IPS-18c (cell line): ENCODE results near the gene STAT1.
"Not testable (repeated sequence)": the region's sequence is repeated elsewhere in the genome, so short reads cannot be mapped to it uniquely, and the experiment has no call there.

ENCODE experiments used
- H3K4me3 ChIP-seq: 2 replicates; pipeline ENCODE4 v1.7.0; 2013; ENCODE audit warnings: low read depth, mild to moderate bottlenecking, low read length, moderate library complexity; ENCODE audit not compliant: insufficient read depth
- H3K9me3 ChIP-seq: one replicate; pipeline ENCODE4 v1.6.1; 2013; ENCODE audit warnings: mild to moderate bottlenecking, low read length, moderate library complexity; ENCODE audit not compliant: control insufficient read depth, insufficient read depth

STAT1 gene

DNA sequence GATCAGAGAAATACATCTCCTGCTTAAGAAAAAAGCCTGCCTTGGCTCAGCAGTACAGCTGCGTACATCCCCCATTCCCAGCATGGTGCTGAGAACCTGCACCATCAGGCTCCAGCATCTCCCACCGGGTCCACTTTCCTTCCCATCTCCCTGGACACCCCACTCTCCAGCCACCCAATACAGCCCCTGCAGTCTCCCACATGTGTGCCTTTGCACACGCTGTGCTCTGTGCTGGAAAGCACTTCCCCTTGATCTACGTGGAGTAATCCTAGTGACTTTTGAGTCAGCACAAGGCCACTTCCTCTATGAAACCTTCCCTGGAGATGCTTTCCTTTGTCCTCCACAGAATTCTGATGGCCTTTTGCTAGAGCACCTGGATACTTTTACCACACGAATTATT lies 17.0 kb downstream of the STAT1 start:
- no peaks in the 10 kb centered on the region for H3K9me3 ChIP-seq
- no peak overlapping the region for H3K4me3 ChIP-seq

DNA sequence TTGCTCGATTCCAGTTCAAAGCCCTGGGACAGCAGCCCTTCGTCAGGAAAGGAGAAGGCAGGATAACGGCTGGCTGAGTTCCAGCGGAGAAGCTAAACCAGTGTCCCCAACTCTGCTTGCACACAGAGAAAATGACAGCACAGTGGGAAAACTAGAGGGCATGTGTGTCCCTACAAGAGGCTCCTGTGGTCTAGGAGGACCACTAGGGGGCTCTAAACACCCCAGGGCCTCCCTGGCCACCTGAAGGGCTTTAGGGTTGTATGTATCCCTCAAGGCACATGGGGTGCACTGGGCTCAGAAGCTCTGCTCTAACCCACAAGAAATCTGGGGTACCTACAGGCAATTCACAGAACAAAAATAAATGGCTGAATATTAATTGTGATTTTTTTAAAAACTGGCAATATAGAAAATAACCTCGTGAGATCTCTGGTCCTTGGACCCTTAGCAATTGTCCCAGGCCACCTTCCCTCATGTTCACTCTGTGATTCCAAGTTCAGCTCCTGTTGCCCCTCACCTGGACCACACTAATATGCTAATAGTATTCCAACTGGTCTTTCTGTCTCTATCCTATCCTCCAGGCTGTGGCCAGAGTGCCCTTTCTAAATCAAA lies 17.5 kb downstream of the STAT1 start:
- H3K4me3 ChIP-seq: no peak overlapping the region
- H3K9me3 ChIP-seq: no peaks in the 10 kb centered on the region

DNA sequence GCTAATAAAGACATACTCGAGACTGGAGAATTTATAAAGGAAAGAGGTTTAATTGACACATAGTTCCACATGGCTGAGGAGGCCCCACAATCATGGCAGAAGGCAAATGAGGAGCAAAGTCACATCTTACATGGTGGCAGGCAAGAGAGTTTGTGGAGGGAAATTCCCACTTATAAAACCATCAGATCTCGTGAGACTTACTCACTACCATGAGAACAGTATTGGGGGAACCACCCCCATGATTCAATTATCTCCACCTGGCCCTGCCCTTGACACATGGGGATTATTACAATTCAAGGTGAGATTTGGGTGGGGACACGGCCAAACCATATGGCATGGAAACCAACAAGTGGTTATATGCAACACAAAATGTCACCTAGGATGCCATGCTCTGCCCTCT lies 18.7 kb downstream of the STAT1 start:
- not testable (repeated sequence) for H3K9me3 ChIP-seq, H3K4me3 ChIP-seq

DNA sequence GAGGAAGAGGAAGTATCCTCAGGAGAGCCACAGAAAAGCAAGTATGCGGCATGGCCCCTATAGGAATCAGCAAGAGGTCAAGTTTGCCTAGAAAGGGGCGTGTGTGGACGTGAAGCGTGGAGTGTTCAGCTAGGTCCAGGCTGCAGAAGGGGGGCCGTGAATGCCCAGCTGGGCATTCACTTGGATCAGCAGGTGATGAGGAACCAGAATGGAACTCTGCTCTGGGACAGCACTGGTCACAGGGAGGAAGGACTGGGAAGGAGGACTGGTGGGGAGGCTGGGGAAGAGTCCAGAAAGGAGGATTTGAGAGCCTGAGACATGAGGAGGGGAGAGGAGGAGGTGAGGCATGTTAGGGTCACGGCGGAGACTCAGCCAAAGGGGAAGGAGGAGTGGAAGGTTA lies 19.8 kb downstream of the STAT1 start:
- no peak overlapping the region for H3K4me3 ChIP-seq
- no peaks in the 10 kb centered on the region for H3K9me3 ChIP-seq

DNA sequence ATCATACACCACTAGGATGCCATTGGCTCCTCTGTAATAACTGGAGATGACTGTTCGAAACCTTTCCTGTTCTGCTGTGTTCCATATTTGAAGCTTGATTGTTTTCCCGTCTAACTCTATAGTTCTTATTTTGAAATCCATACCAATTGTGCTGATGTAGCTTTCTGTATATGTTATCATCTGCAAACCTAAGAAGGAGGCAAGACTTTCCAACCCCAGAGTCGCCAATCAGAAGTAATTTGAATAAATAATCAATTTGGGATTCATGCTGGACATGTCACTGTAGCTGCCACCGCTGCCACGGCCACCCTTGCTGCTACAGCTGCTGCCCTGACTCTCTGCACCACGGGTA lies 20.7 kb downstream of the STAT1 start:
- Histone ChIP-seq H3K9me3 (no peaks in the 10 kb centered on the region), H3K4me3 (no peak overlapping the region)

DNA sequence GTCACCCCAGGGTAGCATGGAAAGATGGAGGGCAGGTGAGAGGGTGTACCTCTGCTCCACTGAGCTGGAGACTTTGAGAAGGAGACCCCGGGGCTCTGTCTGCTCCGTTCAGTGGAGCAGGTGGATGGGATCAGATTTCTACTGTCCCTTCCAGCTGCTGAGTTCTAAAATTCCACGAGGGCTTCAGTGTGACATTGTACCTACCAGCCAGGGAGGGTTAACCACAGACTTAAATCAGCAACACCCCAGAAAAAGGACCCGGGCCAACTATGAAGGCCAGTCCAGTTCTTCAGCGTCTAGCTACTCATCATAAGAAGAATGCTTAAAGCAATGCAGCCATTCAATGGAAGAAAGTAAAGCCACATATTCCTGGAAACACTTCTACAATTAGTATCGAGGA lies 23.8 kb downstream of the STAT1 start:
- Histone ChIP-seq H3K9me3 (no peaks in the 10 kb centered on the region), H3K4me3 (no peak overlapping the region)

DNA sequence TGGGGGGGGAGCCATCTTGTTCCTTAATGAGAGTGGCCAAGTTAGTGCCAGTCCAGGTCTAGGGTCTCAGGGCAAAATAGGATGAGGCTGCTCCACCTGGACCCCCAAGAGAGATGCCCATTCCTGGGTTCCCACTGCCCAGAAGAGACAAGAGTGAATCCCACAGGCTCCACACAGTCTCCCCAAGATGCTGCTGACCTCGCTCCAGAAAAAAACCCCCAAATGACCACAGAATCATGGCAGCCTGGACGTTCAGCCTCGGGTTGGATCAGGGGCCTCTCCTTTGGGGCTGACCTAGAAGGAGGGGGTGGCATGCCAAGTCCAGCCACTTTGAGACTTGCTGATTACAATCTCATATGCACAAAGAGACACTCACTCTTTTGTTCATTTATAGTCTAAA lies 25.1 kb downstream of the STAT1 start:
- H3K9me3 ChIP-seq: no peaks in the 10 kb centered on the region
- H3K4me3 ChIP-seq: no peak overlapping the region

DNA sequence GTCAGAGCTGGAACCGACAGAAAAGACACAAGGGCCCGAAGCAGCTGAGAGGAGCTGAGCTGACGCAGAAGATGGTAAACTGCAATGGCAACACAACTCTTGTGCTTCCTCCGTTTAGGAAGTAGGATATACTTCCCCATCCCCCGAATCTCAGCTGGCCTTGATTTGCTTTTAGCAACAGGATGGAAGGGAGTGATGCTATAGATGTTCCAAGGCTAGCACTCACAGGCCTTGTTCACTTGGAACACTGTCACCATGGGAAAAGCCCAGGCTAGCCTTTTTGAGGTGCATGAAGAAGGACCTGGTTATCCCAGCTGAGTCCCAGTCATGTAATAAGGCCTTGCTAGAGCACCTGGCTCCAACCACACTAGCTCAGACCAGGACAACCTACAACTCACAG lies 26.0 kb downstream of the STAT1 start:
- Histone ChIP-seq H3K4me3 (no peak overlapping the region), H3K9me3 (no peaks in the 10 kb centered on the region)

DNA sequence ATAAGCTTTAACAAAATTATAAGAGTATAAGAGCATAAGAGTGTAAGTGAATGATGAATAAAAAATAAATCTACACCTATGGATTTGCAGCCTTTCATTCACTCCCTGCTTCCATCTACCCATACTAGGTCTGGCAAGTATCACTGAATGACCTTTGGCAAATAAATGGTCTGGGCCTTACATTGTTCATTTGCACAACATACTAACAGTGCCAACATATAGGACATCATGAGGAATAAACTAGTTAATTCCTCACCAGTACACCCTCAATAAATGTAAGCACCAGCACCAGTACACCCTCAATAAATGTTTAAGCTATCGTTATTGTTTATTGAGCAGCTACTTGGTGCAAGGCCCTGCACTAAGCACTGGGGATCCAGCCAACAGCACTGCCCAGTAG lies 26.9 kb downstream of the STAT1 start:
- H3K9me3 ChIP-seq: no peaks in the 10 kb centered on the region
- H3K4me3 ChIP-seq: no peak overlapping the region

DNA sequence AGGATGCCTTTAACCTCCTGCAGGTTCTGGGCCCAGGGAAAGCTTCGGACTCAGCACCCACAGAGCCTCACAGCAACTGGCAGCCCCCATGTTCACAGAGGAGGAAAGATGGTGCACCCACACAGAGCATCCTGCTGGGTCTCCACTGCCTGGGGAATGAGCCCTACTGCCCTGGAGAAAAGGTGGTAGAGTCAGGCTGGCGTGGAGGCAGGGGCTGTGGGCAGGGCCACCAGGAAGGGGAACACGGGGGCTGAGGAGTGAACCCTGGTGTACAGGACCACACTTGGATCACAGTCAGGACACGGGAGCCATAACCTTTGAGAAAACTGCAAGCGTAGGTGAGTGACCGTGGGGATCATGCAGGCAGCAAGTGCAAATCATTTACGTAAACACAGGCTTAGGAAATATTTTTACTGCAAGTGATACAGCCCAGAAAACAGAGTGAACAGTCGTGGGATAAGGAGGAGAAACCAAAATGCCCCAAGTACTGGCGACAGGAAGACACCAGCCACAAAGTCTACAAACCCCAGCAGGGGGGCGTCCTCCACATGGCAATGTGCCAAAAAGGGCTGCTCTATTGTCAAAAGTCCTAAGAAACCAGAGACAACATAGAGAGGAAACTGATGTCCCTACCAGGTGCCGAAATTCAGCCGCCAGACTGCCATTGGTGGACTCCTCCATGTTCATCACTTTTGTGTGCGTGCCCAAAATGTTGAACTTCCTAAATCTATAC lies 27.6 kb downstream of the STAT1 start:
- no peak overlapping the region for H3K4me3 ChIP-seq

DNA sequence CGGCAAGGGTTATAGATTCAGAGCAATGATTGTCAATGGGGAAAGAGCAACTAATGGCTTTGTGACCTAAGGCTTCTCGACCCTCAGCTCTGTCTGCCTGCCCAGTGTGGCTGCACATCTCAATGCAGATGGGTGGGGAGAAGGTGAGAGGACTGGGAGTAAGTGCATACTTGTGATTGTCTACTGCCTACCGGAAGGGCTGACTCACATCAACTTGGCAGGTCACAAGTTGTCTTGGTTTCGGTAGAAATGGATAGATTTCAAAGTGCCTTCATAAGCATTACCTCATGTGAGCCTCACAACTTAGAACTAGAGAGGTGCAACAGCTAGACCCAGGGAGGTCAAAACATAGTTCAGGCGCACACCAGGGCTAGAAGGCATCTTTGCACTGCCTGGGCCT lies 29.4 kb downstream of the STAT1 start:
- no peak overlapping the region for H3K4me3 ChIP-seq
- H3K9me3 ChIP-seq: no peaks in the 10 kb centered on the region

More for the DNA sequence above, 27.6 kb downstream of the STAT1 start:
- H3K9me3 ChIP-seq: no peaks in the 10 kb centered on the region

DNA sequence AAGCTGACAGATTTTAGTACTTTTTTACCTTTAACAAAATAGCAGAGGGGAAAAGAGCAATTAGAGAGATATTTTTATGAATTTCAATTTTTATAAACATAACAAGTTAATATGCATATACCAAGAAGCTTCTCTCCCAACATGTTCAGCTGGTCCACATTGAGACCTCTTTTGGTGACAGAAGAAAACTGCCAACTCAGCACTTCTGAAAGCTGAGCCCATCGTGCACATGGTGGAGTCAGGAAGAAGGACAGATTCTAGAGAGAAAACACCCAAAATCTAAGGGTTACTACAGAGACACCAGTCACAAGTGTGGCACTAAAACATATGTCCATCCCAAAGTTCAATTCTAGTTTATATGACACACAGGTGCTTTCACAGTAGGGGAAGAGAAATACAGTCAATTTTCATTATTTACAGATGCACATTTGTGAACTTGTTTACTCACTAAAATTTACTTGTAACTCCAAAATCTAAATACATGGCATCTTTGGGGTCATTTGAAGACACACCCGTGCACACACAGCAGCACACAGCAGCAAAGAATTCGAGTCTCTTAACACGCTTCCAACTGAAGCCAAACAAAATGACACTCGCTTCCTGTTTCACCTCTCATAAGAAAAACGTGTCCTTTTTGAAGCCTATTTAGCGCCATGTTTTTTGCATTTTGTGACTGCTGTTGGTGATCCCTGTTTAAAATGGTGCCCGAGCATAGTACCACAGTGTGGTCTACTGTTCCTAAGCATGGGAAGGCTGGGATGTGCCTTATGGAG lies 31.5 kb downstream of the STAT1 start:
- Histone ChIP-seq H3K4me3 (no peak overlapping the region), H3K9me3 (no peaks in the 10 kb centered on the region)

DNA sequence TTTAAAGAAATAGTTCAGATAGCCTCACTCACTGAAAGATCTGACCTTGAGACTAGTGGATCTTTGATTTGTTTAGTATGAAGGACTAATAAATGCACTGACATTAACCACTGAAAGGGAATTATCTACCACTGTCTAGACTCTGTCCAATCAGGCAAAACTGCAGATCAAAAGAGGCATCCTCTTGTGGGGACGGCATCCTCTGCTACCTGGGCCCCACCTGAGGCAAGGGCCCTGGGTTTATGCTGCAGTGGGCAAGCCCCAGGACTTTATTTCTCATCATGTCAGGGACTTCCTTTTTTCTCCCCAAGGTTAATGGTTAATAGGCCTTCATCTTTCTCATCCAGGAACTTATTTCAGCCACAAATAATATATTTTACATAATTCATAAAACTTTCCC lies 32.2 kb downstream of the STAT1 start:
- H3K9me3 ChIP-seq: no peaks in the 10 kb centered on the region
- no peak overlapping the region for H3K4me3 ChIP-seq

DNA sequence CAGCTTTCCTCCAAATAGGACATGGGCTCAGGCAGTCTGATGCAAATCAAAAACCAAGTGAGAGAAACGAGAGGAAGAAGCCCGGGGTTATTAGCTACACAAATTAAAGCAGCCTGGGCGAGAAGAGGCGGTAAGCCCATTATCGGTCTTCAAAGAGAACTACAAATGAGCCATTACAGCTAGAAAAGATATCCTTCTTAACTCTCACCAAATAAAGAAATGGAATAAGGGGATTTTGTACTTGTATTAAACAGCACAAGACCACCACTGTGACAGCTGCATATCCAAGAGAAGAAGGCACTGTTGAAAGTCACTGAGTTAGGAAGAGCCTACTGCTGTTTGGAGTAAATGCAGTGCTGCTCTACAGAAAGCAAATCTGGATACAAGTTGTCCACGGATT lies 32.6 kb downstream of the STAT1 start:
- Histone ChIP-seq H3K9me3 (no peaks in the 10 kb centered on the region), H3K4me3 (no peak overlapping the region)

DNA sequence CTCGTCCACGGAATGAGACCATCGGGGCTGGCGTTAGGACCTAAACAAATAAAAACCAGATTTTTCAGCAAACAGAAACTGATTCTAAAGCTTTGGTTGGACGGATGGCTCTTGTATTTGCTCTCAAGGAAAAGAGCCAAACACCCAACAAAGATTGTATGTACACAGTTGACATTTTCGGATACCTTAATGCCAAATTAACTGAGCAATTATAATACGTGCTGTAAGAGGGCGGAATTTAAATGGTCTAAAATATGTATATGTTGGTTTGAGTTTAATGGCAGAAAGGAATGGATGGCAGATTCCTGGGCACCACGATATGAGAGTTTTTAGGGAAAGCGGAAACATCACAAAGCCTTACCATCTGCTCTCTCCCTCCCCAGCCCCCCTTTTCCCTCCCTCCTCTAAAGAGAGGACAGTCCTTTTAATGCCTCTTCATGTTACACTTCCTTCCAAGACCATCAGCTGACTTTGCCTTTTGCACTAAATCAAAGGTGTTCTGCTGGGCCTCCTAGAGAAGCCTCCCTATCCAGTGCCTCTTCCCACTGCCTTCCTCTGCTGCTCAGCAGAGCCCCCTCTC lies 33.3 kb downstream of the STAT1 start:
- Histone ChIP-seq H3K4me3 (no peak overlapping the region), H3K9me3 (no peaks in the 10 kb centered on the region)

DNA sequence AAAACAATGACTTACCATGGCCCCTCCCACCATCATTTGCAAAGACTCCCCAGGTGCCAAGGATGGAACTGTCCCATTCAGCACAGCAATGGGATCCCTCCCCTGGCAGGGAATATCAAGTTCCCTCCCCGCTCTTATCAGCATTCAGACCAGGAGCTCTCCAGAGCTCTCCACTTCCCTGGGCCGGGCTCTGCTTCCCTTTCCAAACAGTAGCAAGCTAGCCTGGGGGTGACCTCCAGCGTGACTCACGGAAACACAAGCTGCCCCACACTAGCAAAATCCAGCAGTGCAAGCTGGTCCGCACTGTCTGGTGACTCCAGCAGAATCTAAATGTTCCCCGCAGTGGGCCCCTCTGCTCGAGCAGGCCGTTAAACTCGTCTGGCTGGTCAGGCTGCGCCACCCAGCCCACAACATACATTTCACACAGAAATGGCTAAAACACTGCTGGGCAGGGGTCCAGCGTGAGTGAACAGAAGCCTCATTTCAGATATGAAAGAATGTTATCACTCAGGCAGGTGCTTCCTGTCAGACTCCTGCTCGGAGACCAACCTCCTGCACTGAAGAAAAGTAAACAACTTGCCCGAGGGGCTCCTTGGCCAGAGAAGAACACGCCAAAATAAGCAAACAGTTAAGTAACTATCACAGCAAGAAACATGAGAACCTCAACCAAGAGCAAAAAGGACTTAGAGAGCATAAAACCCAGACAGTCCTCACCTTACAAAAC lies 33.9 kb downstream of the STAT1 start:
- Histone ChIP-seq H3K4me3 (no peak overlapping the region), H3K9me3 (no peaks in the 10 kb centered on the region)

DNA sequence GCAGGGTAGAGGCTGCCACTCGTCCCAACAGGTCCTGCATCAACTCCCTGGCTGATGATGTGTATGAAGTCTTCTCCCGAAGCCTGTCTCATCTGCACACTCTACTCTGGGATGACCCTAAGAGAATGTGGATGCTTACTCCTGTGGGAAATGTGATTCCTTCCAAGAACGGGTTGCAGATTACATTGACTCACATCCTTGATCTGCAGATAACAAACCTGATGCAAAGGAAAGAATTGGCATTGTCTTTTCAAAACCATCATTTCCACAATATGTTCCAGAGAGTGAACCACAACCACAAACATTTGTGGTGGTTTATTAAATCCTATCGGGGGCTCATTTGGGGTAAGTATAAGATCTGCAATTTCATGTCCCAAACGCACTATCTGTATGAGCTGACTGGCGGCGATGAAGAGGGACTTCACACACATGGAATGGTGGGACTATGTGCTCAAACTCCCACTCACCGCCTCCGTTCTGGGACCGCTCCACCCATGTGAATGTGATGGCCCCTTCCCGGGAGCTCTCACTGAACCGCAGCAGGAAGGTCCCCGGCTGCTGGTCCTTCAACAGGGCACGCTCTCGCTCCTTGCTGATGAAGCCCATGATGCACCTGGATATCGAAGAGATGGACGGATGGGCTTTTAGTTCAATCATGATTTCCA lies 35.5 kb downstream of the STAT1 start:
- Histone ChIP-seq H3K9me3 (no peaks in the 10 kb centered on the region), H3K4me3 (no peak overlapping the region)
